Measurements from ENCODE around the gene PLCG2. TPM values are rescaled to one million over a fixed set of nuclear protein-coding genes. Genes with fewer than 3 reads are reported as not detected.
A peak's percentile ranks its signal among the peaks of the same experiment; 100 is the strongest.

Gene PLCG2
- total and polyA plus RNA-seq, 7 donors: 1.6 to 24.8 (median 3.6) TPM

DNA sequence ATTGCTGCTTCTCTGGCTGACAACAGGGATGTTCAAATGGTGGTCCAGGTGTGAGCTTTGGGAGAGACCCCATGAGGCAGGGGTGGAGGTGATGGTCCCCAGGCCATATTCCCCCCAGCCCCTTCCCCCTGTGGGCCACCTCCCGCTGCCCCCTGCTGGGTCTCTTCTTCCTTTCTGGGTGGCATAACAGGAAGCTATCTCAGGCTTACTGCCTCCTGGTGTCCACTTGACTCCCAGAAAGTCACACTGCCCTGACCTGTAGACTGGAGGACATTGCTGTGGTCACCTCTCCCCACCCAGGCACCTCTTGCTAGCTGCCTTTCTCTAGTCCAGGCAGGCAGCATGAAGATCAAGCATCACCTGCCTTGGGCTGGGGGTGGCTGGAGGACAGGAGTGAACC is 46.4 kb upstream of the PLCG2 start:
- WGBS, 2 donors: 88 to 100% methylated on average over 1 of the region's 1 CpG
- peaks cover 0 to 15% (median 15%) of the 10 kb centered on the region in 4 donors for H3K4me1 ChIP-seq
- intact Hi-C loops (cut with DNase I): loop anchor here (10.0 kb wide), 1 partner anchor 528 kb away; no protein-coding TSS in a partner anchor
- H3K4me3 ChIP-seq: no peak overlapping the region
- no peaks in the 10 kb centered on the region for H3K9me3 ChIP-seq
- DNase-seq: no peak
- H3K27me3 ChIP-seq: no peaks in the 10 kb centered on the region
- no peak for TF ChIP-seq POLR2A (IDR thresholded peaks at IDR 0.05)
- no peak for TF ChIP-seq POLR2AphosphoS5 (IDR thresholded peaks at IDR 0.05)
- TF ChIP-seq EP300 (IDR thresholded peaks at IDR 0.05): no peak
- TF ChIP-seq, protein P1, sequence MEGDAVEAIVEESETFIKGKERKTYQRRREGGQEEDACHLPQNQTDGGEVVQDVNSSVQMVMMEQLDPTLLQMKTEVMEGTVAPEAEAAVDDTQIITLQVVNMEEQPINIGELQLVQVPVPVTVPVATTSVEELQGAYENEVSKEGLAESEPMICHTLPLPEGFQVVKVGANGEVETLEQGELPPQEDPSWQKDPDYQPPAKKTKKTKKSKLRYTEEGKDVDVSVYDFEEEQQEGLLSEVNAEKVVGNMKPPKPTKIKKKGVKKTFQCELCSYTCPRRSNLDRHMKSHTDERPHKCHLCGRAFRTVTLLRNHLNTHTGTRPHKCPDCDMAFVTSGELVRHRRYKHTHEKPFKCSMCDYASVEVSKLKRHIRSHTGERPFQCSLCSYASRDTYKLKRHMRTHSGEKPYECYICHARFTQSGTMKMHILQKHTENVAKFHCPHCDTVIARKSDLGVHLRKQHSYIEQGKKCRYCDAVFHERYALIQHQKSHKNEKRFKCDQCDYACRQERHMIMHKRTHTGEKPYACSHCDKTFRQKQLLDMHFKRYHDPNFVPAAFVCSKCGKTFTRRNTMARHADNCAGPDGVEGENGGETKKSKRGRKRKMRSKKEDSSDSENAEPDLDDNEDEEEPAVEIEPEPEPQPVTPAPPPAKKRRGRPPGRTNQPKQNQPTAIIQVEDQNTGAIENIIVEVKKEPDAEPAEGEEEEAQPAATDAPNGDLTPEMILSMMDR (IDR thresholded peaks at IDR 0.05): no peak
- no peaks in the 10 kb centered on the region for H3K36me3 ChIP-seq
- H3K27ac ChIP-seq: no peak overlapping the region

DNA sequence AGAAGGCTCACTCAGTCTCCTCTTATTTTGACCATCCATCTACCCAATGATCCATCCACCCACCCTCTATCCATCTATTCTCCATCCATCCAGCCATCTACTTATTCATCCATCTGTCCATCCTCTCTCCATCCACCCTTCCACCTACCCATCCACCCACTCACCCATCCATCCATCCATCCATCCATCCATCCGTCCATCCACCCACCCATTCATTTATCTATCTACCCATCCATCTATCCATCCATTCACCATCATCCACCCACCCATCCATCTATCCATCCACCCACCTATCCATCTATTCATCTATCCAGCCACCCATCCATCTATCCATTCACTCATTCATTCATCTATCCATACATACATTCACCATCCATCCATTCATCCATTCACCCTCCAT is 45.8 kb upstream of the PLCG2 start:
- Histone ChIP-seq H3K4me3 (no peak overlapping the region), H3K36me3 (no peaks in the 10 kb centered on the region), H3K4me1 (peaks cover 0 to 21% (median 20%) of the 10 kb centered on the region in 4 donors), H3K9me3 (no peaks in the 10 kb centered on the region), H3K27me3 (no peaks in the 10 kb centered on the region), H3K27ac (no peak overlapping the region)
- TF ChIP-seq POLR2AphosphoS5 (IDR thresholded peaks at IDR 0.05): no peak
- TF ChIP-seq, protein P1 (IDR thresholded peaks at IDR 0.05): no peak
- TF ChIP-seq POLR2A (IDR thresholded peaks at IDR 0.05): no peak
- no peak for TF ChIP-seq EP300 (IDR thresholded peaks at IDR 0.05)
- DNase-seq: no peak
- intact Hi-C loops (cut with DNase I): loop anchor here (10.0 kb wide), 1 partner anchor 528 kb away; no protein-coding TSS in a partner anchor
- 94 to 95% methylated on average over 1 of the region's 1 CpG for WGBS, 2 donors

DNA sequence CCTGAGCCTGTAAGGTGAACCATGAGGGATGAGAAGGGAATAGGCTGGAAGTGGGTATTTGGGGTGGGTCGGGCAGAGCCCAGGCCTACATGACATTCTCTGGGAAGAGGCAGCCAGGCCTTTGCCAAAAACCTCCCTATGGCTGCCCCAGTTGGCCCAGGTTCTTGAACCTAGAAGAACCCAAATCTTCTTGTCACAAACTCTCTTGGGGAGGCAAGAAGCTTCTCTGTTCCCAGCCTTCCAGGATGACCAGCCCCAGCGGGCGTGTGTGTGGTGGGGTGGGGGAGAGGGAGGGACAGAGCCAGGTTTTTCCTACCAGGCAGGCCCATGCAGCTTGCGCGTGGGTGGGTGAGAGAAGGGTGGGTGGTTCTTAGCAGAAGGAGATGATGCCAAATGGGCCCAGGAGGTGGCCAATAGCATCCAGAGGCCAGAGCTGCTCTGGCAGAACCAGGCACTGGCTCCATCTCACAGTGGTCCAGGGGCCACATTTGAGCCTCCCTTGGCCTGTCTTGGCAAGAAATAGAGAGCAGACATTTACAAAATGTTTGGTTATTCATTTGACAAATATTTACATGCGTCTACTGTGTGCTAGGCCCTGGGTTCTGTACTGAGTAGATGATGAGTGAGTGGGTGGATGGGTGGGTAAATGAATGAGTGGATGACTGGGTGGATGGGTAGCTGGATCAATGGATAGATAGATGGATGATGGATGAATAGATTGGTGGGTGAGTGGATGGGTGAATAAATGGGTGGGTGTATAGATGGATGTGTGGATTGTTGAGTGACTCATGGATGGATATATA is 44.3 kb upstream of the PLCG2 start:
- H3K36me3 ChIP-seq: no peaks in the 10 kb centered on the region
- no peak overlapping the region for H3K4me3 ChIP-seq
- no peak for DNase-seq
- intact Hi-C loops (cut with DNase I): loop anchor here (5.0 to 10.0 kb wide), 3 partner anchors 368 to 698 kb away; partner anchors contain the start of gene ATMIN
- no peaks in the 10 kb centered on the region for H3K9me3 ChIP-seq
- no peak overlapping the region for H3K27ac ChIP-seq
- no peaks in the 10 kb centered on the region for H3K27me3 ChIP-seq
- no peak for TF ChIP-seq EP300 (IDR thresholded peaks at IDR 0.05)
- TF ChIP-seq, protein P1 (IDR thresholded peaks at IDR 0.05): no peak
- TF ChIP-seq POLR2AphosphoS5 (IDR thresholded peaks at IDR 0.05): no peak
- TF ChIP-seq POLR2A (IDR thresholded peaks at IDR 0.05): no peak
- peaks cover 0 to 23% (median 23%) of the 10 kb centered on the region in 4 donors for H3K4me1 ChIP-seq
- 94 to 96% methylated on average over 6 of the region's 6 CpGs for WGBS, 2 donors

DNA sequence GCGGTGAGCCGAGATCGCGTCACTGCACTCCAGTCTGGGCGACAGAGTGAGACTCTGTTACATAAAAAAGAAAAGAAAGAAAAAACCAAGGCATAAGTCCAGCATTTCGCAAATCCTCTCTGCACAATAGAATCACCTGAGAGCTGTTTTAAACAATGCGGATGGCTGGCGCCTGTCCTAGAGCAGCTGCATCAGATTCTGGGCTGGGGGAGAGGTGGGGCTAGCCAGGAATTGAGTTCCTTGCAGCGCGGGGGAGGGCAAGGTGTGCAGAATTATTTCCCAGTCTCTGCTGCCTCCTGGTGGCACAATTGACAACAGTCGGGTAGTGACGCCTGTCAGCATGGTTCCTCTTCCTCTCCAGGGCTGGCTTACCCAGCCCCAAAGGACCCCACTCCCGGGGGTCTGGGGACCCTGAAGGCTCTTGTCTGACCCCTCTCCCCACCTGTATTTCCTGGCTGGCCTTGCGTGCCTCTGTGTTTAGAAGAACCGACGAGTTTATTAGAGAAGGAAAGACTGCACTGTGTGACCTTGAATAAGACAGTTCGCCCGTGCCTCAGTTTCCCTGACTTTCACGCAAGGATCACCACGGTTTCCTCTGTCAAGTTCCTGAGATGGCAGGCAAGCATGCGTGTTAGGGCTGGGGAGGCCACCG is 41.1 kb upstream of the PLCG2 start:
- Histone ChIP-seq H3K4me3 (peak overlapping the region in 2 of 4 donors; percentile 22 to 32), H3K4me1 (peaks cover 0 to 11% (median 10%) of the 10 kb centered on the region in 4 donors), H3K9me3 (no peaks in the 10 kb centered on the region), H3K27ac (peak overlapping the region in 2 of 4 donors; percentile 40 to 47), H3K27me3 (no peaks in the 10 kb centered on the region), H3K36me3 (no peaks in the 10 kb centered on the region)
- DNase-seq: peak; percentile 89
- intact Hi-C loops (cut with DNase I): loop anchor here (5.0 to 10.0 kb wide), 3 partner anchors 371 to 701 kb away; partner anchors contain the start of gene ATMIN
- WGBS, 2 donors: 8 to 11% methylated on average over 22 of the region's 22 CpGs
- TF ChIP-seq POLR2A (IDR thresholded peaks at IDR 0.05) (no peak), EP300 (IDR thresholded peaks at IDR 0.05) (no peak), POLR2AphosphoS5 (IDR thresholded peaks at IDR 0.05) (peak in 2 of 4 donors; percentile 25 to 55)
- TF ChIP-seq, protein P1 (IDR thresholded peaks at IDR 0.05): peak; percentile 78 to 85 (median 82)
